Activated T-cell treated with anti-CD3 and anti-CD28 coated beads, Interleukin-2, amount 50 U/mL, for 72 hours (primary cell): ENCODE measurements around the gene AQP7. TPM values are rescaled to one million over a fixed set of nuclear protein-coding genes. Genes with fewer than 3 reads are reported as not detected.

Source experiments
- total RNA-seq, 2 donors: library from RNA; stranded (reverse); gene quantifications; one replicate each; pipeline ENCODE4 v1.2.3, GENCODE V29; 2022

Gene AQP7
- total RNA-seq, 2 donors from 2014 or later: not detected

Other genes with a start within 250 kb of the AQP7 start
- 10 to 100 TPM; 72.2 to 91.9 TPM for gene B4GALT1, start 235.2 kb downstream of the AQP7 start, total RNA-seq
- not detected for gene SPINK4, start 162.4 kb downstream of the AQP7 start, total RNA-seq
- 10 to 100 TPM; 52.5 to 60.3 TPM for gene BAG1, start 137.9 kb downstream of the AQP7 start, total RNA-seq
- 100 to 1,000 TPM in 1 of 2 donors, 10 to 100 TPM in 1; 76.5 to 112 TPM for gene CHMP5, start 137.5 kb downstream of the AQP7 start, total RNA-seq
- 10 to 100 TPM; 31.2 to 40.3 TPM for gene NFX1, start 112.1 kb downstream of the AQP7 start, total RNA-seq
- 10 to 100 TPM; 12.0 to 17.8 TPM for gene AQP3, start 45.0 kb upstream of the AQP7 start, total RNA-seq
- 10 to 100 TPM; 26.1 to 30.1 TPM for gene NOL6, start 71.4 kb upstream of the AQP7 start, total RNA-seq
- gene ANKRD18B, start 121.7 kb upstream of the AQP7 start, total RNA-seq: 1 to 10 TPM in 1 of 2 donors, under 1 TPM in 1; 0.48 to 1.9 TPM